NB4 (cell line): Measurements from ENCODE around the gene BOK.

Experiments
- POLR2A ChIP-seq: IDR thresholded peaks from 2 replicates; pipeline ENCODE4 v1.6.1; 2011; ENCODE audit warnings: mild to moderate bottlenecking; ENCODE audit not compliant: insufficient read length; ENCODE audit errors: extremely low read depth
- TF ChIP-seq, protein P1 (sequence below): IDR thresholded peaks from one replicate; pipeline ENCODE4 v1.5.1; 2012; ENCODE audit warnings: low read depth, low read length
- TF ChIP-seq, protein P2 (sequence below): IDR thresholded peaks from 2 replicates; pipeline ENCODE4 v1.6.1; 2011; ENCODE audit warnings: low read depth, low read length

DNA sequence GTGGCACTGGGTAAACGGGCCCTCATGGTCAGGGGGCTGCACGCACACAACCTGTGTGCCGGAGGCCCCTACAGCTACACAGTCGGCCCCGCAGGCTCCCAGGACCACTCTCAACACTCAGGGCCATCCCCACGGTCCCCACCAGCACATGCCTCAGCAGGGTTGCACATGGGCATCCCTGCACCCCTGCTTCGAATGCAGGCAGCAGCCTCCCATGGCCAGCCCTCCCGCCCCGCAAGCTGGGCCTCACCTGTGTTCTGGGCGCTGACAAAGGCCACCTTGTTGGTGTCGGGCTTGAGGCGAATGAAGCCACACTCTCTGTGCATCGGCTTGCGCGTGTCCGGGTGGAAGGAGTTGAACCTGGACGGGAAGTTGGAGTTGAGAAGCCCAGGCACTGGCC lies 44.2 kb downstream of the BOK start:
- TF ChIP-seq, protein P1, sequence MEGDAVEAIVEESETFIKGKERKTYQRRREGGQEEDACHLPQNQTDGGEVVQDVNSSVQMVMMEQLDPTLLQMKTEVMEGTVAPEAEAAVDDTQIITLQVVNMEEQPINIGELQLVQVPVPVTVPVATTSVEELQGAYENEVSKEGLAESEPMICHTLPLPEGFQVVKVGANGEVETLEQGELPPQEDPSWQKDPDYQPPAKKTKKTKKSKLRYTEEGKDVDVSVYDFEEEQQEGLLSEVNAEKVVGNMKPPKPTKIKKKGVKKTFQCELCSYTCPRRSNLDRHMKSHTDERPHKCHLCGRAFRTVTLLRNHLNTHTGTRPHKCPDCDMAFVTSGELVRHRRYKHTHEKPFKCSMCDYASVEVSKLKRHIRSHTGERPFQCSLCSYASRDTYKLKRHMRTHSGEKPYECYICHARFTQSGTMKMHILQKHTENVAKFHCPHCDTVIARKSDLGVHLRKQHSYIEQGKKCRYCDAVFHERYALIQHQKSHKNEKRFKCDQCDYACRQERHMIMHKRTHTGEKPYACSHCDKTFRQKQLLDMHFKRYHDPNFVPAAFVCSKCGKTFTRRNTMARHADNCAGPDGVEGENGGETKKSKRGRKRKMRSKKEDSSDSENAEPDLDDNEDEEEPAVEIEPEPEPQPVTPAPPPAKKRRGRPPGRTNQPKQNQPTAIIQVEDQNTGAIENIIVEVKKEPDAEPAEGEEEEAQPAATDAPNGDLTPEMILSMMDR, result no peak
- TF ChIP-seq, protein P2, sequence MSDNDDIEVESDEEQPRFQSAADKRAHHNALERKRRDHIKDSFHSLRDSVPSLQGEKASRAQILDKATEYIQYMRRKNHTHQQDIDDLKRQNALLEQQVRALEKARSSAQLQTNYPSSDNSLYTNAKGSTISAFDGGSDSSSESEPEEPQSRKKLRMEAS, result no peak
- no peak for TF ChIP-seq POLR2A
